CD4-positive, alpha-beta T cell (primary cell): ENCODE results near the gene OR2F2. TPM values are rescaled to one million over a fixed set of nuclear protein-coding genes. Genes with fewer than 3 reads are reported as not detected.

ENCODE experiments used
- ATAC-seq: fragments of 200-7000 bp; cut with Tn5 transposase; one replicate; pipeline ENCODE4 v1.10.0; 2022; ENCODE audit warnings: mild to moderate bottlenecking; ENCODE audit not compliant: poor library complexity
- CTCF ChIA-PET: fragments of 350-600 bp; sonication (Branson Sonifier 250); formaldehyde crosslinking; loops from one replicate; lab custom pipeline; 2021; ENCODE audit warnings: antibody characterized with exemption, inconsistent platforms; lab: Charles Lee
- POLR2A ChIA-PET: fragments of 350-600 bp; sonication (Branson Sonifier 250); formaldehyde crosslinking; loops from one replicate; lab custom pipeline; 2021; ENCODE audit warnings: antibody characterized with exemption, inconsistent platforms; lab: Charles Lee
- DNase-seq, 14 experiments: peaks; one replicate each; pipeline ENCODE4 v3.0.0-alpha.2; 2013 to 2020; ENCODE audit warnings: mixed read lengths in 2 of 14
- H3K27ac ChIP-seq, 2 donors: one replicate each; pipeline versions ENCODE4 v1.5.1 to v1.7.0; 2013; ENCODE audit warnings: low read length in 2 of 2, low read depth in 1 of 2, mild to moderate bottlenecking in 1 of 2
- H3K27me3 ChIP-seq, 2 experiments: 1 replicate in 1 of 2; 2 replicates in 1 of 2; pipeline versions ENCODE4 v1.6.1 to v1.7.0; 2013; ENCODE audit warnings: low read length in 2 of 2, control low read depth in 1 of 2, mild to moderate bottlenecking in 1 of 2, moderate library complexity in 1 of 2; ENCODE audit not compliant: insufficient read depth in 2 of 2, control insufficient read depth in 1 of 2
- H3K36me3 ChIP-seq: one replicate; pipeline ENCODE4 v1.6.1; 2013; ENCODE audit warnings: low read length, control low read depth; ENCODE audit not compliant: insufficient read depth
- H3K4me1 ChIP-seq: one replicate; pipeline ENCODE4 v1.6.1; 2013; ENCODE audit warnings: low read length, control low read depth; ENCODE audit not compliant: insufficient read depth
- H3K4me3 ChIP-seq: one replicate; pipeline ENCODE4 v1.5.1; 2013; ENCODE audit warnings: mild to moderate bottlenecking, low read length, moderate library complexity
- H3K9me3 ChIP-seq, 2 experiments: 1 replicate in 1 of 2; 2 replicates in 1 of 2; pipeline versions ENCODE4 v1.6.1 to v1.7.0; 2013; ENCODE audit warnings: low read length in 2 of 2, mild to moderate bottlenecking in 2 of 2, control low read depth in 1 of 2, moderate library complexity in 1 of 2; ENCODE audit not compliant: control insufficient read depth in 1 of 2, insufficient read depth in 1 of 2
- H3K27ac Mint-ChIP-seq: one replicate; pipeline ENCODE4 v1.8.0; 2020; ENCODE audit warnings: mixed read lengths
- H3K27me3 Mint-ChIP-seq: one replicate; pipeline ENCODE4 v1.8.0; 2021; ENCODE audit warnings: mixed read lengths
- H3K36me3 Mint-ChIP-seq: one replicate; pipeline ENCODE4 v1.8.0; 2021; ENCODE audit warnings: low read depth, mixed read lengths
- H3K4me1 Mint-ChIP-seq: one replicate; pipeline ENCODE4 v1.8.0; 2021; ENCODE audit warnings: low read depth, mixed read lengths
- H3K4me3 Mint-ChIP-seq: one replicate; pipeline ENCODE4 v1.8.0; 2020; ENCODE audit warnings: mild to moderate bottlenecking, mixed read lengths
- H3K9me3 Mint-ChIP-seq: one replicate; pipeline ENCODE4 v1.8.0; 2020; ENCODE audit warnings: mixed read lengths
- CTCF ChIP-seq: fragments of 200-600 bp; IDR thresholded peaks from one replicate; pipeline ENCODE4 v1.8.0; 2022; ENCODE audit warnings: antibody characterized with exemption, mild to moderate bottlenecking
- intact Hi-C, 2 experiments: fragments of 100-400 bp; cut with DNase I in 1 of 2; cut with micrococcal nuclease in 1 of 2; formaldehyde crosslinking; loops; one replicate each; pipeline versions ENCODE4 v1.15.1 to v1.9.0; 2023 to 2025; cut with DNase I, micrococcal nuclease
- total RNA-seq, 174 experiments: library from RNA in 2 of 174; stranded (reverse) in 2 of 174; gene quantifications; one replicate each; pipeline ENCODE4 v1.2.3 and lab custom pipeline; 2021 to 2026

Gene OR2F2
- total RNA-seq, 2 experiments from 2014 or later = not detected

GRCh38 chr7:143980746-143981510 is 45.9 kb downstream of the OR2F2 start:
- H3K27me3 Mint-ChIP-seq = peaks cover 6% of the 10 kb centered on the region
- TF ChIP-seq CTCF = no peak
- no peaks in the 10 kb centered on the region for H3K36me3 Mint-ChIP-seq
- no peaks in the 10 kb centered on the region for H3K4me1 Mint-ChIP-seq
- H3K36me3 ChIP-seq = no peaks in the 10 kb centered on the region
- no peak overlapping the region for H3K4me3 ChIP-seq
- DNase-seq (no peak), ATAC-seq (no peak)
- no peak overlapping the region for H3K4me3 Mint-ChIP-seq
- POLR2A ChIA-PET = no interaction called here
- intact Hi-C loops = no loop called here
- H3K27me3 ChIP-seq = no peaks in the 10 kb centered on the region
- H3K27ac ChIP-seq = no peak overlapping the region
- H3K9me3 ChIP-seq = peaks cover 0 to 6% of the 10 kb centered on the region in 2 experiments
- CTCF ChIA-PET = no interaction called here
- no peaks in the 10 kb centered on the region for H3K9me3 Mint-ChIP-seq
- no peaks in the 10 kb centered on the region for H3K4me1 ChIP-seq
- H3K27ac Mint-ChIP-seq = no peak overlapping the region

- H3K27me3 Mint-ChIP-seq = peaks cover 6% of the 10 kb centered on the region
- ChIA-PET CTCF (no interaction called here), POLR2A (no interaction called here)
- ATAC-seq (no peak), DNase-seq (no peak)
- H3K4me1 ChIP-seq = no peaks in the 10 kb centered on the region
- TF ChIP-seq CTCF = no peak
- no peaks in the 10 kb centered on the region for H3K36me3 ChIP-seq
- H3K4me1 Mint-ChIP-seq = peaks cover 6% of the 10 kb centered on the region
- H3K4me3 Mint-ChIP-seq = no peak overlapping the region
- intact Hi-C loops = no loop called here
- H3K27me3 ChIP-seq = no peaks in the 10 kb centered on the region
- H3K36me3 Mint-ChIP-seq = no peaks in the 10 kb centered on the region
- no peak overlapping the region for H3K27ac Mint-ChIP-seq
- H3K9me3 Mint-ChIP-seq = peaks cover 2% of the 10 kb centered on the region
- H3K9me3 ChIP-seq = peaks cover 0 to 6% of the 10 kb centered on the region in 2 experiments
- H3K27ac ChIP-seq = no peak overlapping the region
- H3K4me3 ChIP-seq = no peak overlapping the region
Observed at GRCh38 chr7:143983960-143984359, 48.9 kb downstream of the OR2F2 start.

Other genes with a start within 250 kb of the OR2F2 start
- under 1 TPM; 0.11 to 0.34 TPM for gene CTAGE6, start 177.5 kb upstream of the OR2F2 start, total RNA-seq
- 1 to 10 TPM; 7.7 to 8.6 TPM for gene TCAF1, start 33.1 kb upstream of the OR2F2 start, total RNA-seq
- not detected for gene OR2F1, start 19.6 kb downstream of the OR2F2 start, total RNA-seq
- gene OR6B1, start 65.1 kb downstream of the OR2F2 start, total RNA-seq = not detected
- gene OR2A5, start 113.7 kb downstream of the OR2F2 start, total RNA-seq = not detected
- not detected for gene OR2A25, start 134.6 kb downstream of the OR2F2 start, total RNA-seq
- not detected for gene OR2A12, start 151.0 kb downstream of the OR2F2 start, total RNA-seq
- not detected for gene OR2A2, start 174.3 kb downstream of the OR2F2 start, total RNA-seq
- not detected for gene OR2A14, start 187.9 kb downstream of the OR2F2 start, total RNA-seq
- 1 to 10 TPM in 1 of 2 experiments, under 1 TPM in 1; 0.95 to 1.2 TPM for gene CTAGE4, start 248.2 kb downstream of the OR2F2 start, total RNA-seq